Kidney epithelial cell (primary cell): Measurements from ENCODE around the gene MCU. TPM values are rescaled to one million over a fixed set of nuclear protein-coding genes. Genes with fewer than 3 reads are reported as not detected.

ENCODE experiments used
- DNase-seq: peaks from one replicate; pipeline ENCODE4 v3.0.0-alpha.2; 2010; ENCODE audit warnings: low read depth
- H3K27me3 ChIP-seq: 2 replicates; pipeline ENCODE4 v1.6.0; 2011; ENCODE audit warnings: low read length; ENCODE audit not compliant: control insufficient read depth, insufficient read depth
- H3K36me3 ChIP-seq: 2 replicates; pipeline ENCODE4 v1.5.1; 2011; ENCODE audit warnings: low read length; ENCODE audit not compliant: control insufficient read depth, insufficient read depth
- H3K4me3 ChIP-seq: 2 replicates; pipeline ENCODE4 v1.5.1; 2011; ENCODE audit warnings: low read depth, mild to moderate bottlenecking, control low read depth, low read length
- total RNA-seq: library from RNA; depleted of rRNA; stranded (reverse); fragments of >200 nt; gene quantifications from 2 replicates; pipeline ENCODE4 v1.2.3, GENCODE V29; 2015
- TF ChIP-seq, protein P1 (sequence below): IDR thresholded peaks from 2 replicates; pipeline ENCODE4 v1.5.1; 2011; ENCODE audit warnings: mild to moderate bottlenecking, moderate library complexity, low read length, control low read depth, inconsistent platforms; ENCODE audit not compliant: insufficient read depth, poor library complexity, severe bottlenecking

MCU gene
- total RNA-seq, 1 donor from 2014 or later, result 15.4 TPM

DNA sequence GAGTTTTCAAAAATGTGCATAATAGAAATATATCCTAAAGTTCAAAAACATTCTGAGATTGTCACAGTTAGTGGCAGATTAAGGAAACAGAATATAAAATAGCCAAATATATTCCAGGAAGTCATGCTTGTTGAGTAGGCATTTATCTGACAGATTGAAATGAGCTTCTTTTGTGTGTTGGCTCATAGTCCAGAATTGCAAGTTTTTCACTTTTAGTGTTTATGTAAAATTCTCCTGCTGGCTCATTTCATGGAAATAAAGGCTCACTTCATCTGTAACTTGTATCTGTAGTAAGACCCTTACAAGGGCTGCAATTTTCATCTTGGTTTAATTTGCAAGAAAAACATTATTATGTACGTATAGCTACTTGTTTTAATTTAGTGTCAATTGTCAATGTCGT lies 93.5 kb downstream of the MCU start:
- no peak for DNase-seq
- Histone ChIP-seq H3K36me3 (no peaks in the 10 kb centered on the region), H3K27me3 (no peaks in the 10 kb centered on the region), H3K4me3 (no peak overlapping the region)
- TF ChIP-seq, protein P1, sequence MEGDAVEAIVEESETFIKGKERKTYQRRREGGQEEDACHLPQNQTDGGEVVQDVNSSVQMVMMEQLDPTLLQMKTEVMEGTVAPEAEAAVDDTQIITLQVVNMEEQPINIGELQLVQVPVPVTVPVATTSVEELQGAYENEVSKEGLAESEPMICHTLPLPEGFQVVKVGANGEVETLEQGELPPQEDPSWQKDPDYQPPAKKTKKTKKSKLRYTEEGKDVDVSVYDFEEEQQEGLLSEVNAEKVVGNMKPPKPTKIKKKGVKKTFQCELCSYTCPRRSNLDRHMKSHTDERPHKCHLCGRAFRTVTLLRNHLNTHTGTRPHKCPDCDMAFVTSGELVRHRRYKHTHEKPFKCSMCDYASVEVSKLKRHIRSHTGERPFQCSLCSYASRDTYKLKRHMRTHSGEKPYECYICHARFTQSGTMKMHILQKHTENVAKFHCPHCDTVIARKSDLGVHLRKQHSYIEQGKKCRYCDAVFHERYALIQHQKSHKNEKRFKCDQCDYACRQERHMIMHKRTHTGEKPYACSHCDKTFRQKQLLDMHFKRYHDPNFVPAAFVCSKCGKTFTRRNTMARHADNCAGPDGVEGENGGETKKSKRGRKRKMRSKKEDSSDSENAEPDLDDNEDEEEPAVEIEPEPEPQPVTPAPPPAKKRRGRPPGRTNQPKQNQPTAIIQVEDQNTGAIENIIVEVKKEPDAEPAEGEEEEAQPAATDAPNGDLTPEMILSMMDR, result no peak

DNA sequence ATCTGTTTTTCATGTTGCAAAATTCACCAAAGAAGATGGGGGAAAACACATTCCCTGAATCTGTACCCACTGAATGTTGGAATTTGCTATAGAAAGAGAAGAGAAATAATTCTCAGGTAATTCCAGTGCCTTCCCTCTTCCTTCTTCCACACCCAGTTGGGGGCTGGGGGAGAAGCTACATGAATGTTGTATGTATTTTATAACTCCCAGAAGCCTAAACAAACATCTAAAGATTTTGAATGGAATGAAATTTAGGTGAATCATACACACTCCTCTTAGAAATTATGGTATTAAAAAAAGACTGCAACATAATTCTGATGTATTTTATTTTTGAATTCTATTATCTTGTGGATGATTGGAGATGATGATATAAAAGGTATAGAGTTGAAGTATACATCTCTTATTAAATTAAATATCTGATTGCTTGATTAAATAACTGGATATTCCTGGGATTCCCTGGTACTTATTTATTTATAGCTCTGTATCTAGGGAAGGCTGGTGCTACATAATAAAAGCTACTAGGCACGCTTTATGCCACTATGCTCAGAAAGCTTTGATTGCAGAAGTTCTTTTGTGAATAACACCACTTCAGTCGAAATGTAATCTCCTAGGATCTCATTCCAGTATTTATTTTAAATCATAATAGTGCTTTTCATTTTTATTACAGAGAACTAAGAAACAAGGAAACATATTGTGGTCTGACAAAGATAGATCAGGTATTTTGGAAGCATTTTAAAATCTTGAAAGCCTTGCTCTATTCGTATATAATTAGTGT lies 98.5 kb downstream of the MCU start:
- no peaks in the 10 kb centered on the region for H3K27me3 ChIP-seq
- no peak overlapping the region for H3K4me3 ChIP-seq
- DNase-seq, result no peak
- H3K36me3 ChIP-seq, result no peaks in the 10 kb centered on the region
- TF ChIP-seq, protein P1, result no peak

DNA sequence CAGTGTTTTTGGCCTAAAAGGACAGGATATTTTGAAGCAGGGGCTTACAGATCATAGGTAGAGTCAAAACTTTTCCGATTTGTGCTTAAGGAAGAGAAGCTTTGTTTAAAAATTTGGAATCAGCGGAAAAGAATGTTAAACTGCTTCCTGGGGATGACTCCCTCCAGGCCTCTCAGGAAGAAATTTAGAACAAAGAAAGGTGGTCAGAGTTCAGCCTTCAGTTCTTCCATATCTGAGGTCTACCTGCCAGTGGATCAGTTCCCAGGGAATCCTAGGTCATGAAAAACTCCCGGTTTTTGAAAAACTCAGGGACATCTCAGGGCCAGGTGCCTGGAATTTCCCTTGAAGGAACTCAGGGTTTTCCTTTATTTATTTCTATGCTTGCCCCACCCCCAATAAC lies 100.3 kb downstream of the MCU start:
- no peak for DNase-seq
- Histone ChIP-seq H3K36me3 (no peaks in the 10 kb centered on the region), H3K4me3 (no peak overlapping the region), H3K27me3 (no peaks in the 10 kb centered on the region)
- TF ChIP-seq, protein P1, result no peak

DNA sequence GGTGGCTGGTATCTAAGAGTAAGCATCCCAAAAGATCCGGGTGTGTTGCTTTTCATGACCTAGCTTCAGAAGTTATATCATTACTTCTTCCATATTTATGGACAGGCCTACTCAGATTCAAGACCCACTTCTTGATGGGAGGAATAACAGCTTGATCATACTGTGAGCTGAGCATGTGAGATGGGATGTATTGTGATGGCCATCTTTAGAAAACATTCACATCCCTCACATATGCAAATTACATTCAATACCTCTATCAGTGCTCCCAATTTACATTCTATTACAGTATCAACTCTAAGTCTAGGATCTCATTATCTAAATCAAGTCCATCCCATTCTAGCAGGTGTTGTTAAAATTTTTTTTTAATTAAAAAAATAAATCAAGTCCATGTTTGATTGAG lies 101.8 kb downstream of the MCU start:
- Histone ChIP-seq H3K4me3 (no peak overlapping the region), H3K27me3 (no peaks in the 10 kb centered on the region), H3K36me3 (no peaks in the 10 kb centered on the region)
- DNase-seq, result no peak
- TF ChIP-seq, protein P1, result no peak

DNA sequence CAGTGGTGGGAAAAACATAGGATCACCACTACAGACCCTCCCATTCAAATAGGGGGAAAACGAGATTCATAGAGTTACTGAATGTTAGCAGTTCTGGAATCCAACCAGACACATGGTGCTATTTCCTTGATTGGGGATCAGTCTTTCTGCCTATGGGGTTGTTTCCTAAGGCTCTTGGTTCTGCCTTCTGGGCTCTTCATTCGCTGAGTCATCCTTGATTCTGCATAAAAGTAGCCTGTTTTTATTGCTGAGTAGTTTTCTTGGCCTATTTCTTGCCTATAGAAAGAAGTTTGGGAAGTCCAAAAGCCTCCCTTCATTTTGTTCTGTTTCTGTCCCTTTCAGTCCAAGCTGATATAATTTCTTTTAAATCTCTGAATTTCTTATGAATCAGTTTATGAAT lies 102.3 kb downstream of the MCU start:
- TF ChIP-seq, protein P1, result no peak
- H3K27me3 ChIP-seq, result no peaks in the 10 kb centered on the region
- no peak for DNase-seq
- H3K4me3 ChIP-seq, result no peak overlapping the region
- no peaks in the 10 kb centered on the region for H3K36me3 ChIP-seq

DNA sequence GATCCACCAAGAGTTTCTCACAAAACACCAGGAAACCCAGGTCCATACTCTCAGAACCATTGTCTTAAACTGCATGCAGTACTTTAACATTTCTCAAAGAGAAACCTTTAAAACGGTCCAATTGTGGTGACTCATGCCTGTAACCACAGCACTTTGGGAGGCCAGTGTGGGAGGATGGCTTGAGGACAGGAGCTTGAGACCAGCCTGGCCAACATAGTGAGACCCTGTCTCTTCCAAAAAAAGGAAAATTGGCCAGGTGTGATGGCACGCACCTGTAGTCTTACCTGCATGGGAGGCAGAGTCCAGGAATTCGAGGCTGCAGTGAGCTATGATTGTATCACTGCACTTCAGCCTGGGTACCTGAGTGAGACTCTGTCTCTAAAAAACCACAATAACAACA lies 104.1 kb downstream of the MCU start:
- TF ChIP-seq, protein P1, result no peak
- H3K4me3 ChIP-seq, result no peak overlapping the region
- H3K36me3 ChIP-seq, result no peaks in the 10 kb centered on the region
- DNase-seq, result no peak
- no peaks in the 10 kb centered on the region for H3K27me3 ChIP-seq
